SW 1271 (cell line): ENCODE results near the gene LRP1.

Source experiments
- DNase-seq, 2 experiments: peaks; one replicate each; lab custom pipeline; 2025; lab: John Stamatoyannopoulos, UW

LRP1 gene

DNA sequence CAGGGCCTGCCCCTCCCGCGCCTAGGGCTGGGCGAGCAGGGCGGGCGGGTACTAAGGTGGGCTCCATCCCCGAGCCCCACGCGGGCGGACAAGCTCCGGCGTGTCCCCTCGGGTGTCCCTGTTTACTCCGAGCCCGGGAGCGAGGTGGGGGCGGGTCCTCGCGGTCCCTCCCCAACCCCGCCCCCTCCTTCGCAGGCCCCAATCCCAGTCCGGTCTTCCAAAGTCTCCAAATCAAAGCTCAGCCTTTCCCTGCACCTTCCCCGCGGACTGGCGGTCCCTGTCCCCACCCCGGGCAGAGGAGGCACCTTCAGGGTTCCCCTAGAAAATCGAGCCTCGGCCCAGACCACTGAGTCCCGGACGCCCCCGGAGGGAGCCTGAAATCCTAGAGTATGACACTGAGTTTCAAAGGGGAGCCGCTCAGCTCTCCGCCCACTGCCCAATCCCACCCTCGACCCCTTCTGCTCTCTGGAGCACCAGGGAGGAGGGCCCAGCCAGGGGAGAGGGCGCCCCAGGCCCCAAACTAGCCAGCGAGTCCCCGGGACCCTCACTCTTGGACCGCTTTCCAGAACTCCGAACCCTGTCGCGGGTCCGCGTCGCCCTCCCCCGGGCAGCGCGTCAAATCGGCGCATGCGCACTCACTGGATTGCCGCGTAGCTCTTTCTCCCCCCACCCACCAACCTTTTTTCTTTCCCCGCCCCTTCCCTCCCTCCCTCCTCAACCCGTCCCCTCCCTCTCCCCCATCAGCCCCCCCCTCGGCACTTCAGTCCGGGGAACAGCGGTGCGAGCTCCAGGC, at the start of gene LRP1:
TSS of gene LRP1 (plus strand) at position 758 of the 793 bp plus-strand sequence. CDS start 482 bp downstream, outside the sequence.
- peak; percentile 35 to 83 for DNase-seq

DNA sequence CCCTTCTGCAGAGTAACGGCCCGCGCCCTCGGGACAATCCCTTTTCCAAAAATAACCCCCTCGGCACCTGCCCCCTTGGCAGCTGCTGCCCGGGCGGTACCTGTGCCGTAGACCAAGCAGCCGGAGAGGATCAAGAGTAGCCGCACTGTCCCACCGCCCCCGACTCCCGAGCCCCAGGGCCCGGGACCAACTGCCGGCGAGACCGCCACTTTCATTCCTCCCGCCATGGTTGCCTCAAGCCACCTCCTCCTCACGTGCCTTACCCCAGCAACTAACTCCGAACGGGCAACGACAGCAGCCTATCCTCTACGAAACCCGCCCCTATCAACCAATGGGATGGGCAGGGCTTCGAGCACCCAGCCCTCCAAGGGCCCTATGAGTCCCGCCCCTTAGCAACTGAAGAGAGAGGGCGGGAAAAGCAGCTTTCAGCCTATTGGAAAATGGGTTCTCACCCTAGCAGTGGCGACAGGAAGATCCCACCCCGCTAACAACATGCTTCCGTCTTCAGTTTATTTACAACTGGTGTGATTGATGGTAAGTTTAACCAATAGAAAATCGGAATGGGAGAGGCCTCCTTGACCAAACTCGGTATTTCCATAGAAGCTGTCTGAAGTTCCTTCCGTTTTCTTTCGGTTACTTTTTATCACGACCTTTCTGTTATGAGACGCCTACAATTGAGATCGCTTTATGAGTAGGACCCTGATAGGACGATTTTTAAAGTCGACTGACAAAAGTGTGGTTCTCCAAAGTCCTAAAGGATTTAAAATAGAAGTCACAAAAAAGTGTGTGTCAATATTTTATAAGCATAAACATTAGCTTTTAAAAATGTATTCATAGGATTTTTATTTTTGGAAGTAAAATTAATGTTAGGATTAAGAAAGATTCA, 49.5 kb upstream of the LRP1 start, which contains the start of gene NEMP1:
TSS of gene NEMP1 (minus strand) at position 273 of the 886 bp plus-strand sequence. CDS start at position 227, 46 bp downstream.
- DNase-seq = peak; percentile 100

DNA sequence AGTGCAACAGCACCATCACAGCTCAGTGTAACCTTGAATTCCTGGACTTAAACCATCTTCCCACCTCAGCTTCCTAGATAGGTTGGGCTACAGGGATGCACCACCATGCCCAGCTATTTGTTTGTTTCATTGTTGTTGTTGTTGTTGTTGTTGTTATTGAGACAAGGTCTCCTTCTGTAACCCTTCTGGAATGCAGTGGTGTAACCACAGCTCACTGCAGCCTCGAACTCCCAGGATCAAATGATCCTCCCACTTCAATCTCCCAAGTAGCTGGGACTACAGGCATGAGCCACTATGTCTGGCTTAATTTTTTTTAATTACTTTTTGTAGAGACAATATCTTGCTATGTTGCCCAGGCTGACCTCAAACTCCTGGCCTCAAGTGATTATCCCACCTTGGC, 48.5 kb upstream of the LRP1 start:
- peak in 1 of 2 experiments; percentile 13 for DNase-seq

DNA sequence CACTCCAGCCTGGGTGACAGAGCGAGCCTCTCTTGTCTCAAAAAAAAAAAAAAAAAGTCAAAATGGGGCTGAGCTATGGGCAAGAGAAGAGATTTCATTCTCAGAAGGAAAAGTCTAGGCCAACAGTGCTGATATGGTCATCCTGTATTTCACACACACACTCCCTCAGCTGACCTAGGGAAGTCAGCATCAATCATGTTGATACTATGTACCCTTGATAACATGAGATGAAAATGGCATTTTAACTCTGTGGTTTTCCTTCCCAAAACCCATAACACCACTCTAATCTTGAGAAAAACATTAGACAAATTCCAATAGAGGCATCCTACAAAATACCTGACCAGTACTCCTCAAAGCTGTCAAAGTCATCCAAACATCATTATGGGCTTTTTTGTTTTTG, 47.4 kb upstream of the LRP1 start:
- DNase-seq = no peak

DNA sequence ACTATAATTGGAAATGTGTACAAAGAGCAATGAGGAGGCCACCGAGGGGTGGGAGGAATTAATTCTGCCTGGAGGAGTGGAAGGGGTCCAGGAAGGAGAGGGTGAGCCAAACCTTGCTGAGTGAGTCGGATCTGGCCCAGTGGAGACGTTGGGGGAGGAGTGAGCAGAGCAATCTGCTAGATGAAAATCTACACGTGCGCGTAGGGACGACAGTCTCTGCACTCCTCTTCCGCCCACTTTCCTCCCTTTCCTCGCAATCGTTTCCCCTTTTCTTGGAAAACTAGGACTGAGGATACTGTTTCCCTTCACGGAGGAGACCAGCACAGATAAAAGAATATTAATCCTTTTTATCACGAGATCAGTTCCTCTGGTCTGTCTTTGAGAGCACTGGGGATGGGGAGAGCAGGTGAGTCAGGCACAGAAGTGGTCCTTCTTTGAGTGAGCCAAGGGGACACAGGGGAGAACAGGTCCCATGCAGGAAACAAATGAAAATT, 42.2 kb upstream of the LRP1 start:
- no peak for DNase-seq

DNA sequence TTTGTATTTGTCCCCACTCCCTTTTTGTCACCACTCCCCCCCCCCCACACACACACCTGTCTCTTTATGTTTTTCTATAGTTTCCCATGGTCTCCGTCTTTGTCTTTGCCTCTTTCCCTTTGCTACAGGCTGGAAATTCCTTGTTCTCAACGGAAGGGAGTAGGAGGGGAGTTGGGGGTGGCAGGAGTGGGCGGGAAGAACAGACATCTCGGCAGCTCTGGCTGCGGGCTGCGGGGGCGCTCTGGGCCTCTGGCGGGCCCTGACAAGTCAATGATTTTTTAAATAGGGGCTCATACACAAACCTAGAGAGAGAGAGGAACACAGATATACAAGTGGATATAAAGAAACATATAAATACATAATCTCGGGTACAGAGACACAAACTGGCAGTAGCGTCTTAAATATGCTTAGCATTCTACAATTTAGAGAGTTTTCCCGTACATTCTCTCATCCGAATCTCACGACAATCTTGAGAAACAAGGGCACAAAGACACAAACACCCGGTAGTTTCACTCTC, 41.7 kb upstream of the LRP1 start:
- peak in 1 of 2 experiments; percentile 69 for DNase-seq

DNA sequence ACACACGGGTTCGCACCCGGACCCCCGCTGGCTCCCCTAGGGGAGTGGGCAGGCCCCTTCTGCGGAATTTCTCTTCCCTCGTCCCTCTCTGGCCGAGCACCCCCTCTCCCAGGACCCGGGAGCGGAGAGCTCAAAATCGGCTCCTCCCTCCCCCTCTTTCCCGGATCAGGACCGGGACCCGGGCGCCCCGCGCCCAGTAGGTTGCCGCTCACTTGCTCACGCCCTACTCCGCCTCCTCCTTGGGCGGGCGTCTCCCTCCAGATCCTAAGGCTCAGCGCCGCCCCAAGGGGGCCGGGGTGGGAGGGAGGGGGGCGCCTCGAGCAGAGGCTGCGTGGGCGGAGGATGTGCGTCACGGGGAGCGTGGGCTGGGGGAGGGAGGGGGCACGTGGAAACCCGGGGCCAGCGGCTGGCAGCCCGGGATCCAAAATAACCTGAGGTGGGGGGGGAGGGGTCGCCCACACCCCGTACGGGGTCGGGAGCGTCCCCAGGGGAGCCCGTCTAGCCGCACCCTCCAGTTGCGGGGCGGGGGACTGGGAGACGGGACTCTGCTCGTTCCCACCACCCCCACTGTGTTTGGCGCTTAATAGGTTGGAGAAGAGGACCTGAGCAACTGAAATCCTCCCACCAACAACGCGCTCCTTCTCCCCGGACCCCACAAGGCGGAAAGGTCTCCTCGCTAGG, 41.1 kb upstream of the LRP1 start:
- peak; percentile 75 to 84 for DNase-seq

DNA sequence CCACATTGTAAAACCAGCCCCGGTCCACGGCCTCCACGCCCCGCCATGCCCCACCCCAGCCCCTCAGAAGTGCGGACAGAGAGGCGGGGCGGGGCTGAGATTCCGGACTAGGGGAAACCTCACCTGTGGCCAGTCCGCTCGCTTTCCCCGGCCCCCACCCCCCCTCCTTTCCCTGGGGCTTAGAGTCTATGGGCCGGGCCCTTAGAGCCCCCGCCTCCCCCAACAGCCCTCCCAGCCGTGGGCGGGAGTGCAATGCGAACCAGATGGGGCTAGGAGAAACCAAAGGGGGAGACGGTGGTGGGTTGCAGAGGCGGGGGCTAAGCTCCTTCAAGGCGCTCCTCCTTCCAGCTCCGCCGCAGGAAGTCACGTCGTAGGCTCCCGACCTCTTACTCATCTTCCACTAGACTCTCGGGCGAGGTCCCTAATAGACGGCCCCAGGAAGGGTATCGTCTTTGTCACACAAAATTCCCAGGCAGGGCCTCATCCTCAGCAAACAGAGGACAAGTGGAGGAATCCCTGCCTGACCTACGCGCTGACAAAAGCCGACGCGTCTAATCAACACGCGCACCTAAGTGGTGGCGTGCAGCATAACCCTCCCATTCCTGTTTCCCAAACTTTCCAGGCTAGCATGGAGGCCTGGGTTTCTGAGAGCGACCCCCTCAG, 40.5 kb upstream of the LRP1 start:
- DNase-seq = peak; percentile 81 to 85

DNA sequence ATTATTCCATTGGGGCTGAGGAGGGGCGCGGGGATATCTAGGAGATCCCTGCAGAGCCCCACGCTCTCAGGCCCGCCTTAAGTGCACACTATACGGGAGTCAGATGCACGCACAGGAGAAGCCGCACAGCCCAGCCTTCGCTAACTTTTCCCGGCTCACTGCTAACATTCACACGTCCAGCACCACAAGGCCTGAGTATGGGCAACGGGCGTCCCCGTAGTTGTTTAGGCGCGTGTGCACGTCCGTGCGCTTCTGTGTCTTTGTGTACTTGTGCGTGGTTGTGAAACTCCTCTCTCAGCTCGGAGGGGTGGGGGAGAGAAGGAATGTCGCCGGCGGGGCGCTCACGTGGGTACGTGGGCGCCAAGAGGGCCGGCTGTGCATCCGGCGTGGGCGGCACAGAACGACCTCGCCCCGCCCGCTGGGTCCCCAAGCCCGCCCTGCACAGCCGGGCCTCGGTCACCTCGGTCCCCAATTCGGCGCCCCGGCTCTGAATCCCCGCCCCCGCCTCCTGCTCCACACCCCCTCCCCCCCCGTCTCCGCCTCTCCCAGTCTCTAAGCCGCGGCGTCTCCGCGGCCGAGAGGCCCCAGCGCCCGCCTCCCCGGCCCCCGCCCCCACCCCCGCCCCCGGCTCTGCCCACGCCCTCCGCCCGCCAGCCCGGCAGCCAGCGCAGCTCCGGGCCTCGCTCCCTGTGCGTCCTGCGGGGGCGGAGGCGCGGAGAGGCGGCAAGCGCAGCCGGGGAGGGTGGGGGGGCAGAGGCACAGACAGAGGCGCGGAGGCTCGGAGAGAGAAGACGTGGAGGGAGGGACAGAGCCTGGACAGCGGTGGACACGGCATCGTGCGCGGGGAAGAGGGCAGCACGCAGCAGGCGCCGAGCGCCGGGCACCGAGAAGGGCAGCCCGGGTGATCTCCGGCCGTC, 39.7 kb upstream of the LRP1 start, which contains the start of gene NAB2:
TSS of gene NAB2 (plus strand) at position 761 of the 917 bp plus-strand sequence. CDS start 158 bp downstream, outside the sequence.
- DNase-seq = peak; percentile 66 to 92

DNA sequence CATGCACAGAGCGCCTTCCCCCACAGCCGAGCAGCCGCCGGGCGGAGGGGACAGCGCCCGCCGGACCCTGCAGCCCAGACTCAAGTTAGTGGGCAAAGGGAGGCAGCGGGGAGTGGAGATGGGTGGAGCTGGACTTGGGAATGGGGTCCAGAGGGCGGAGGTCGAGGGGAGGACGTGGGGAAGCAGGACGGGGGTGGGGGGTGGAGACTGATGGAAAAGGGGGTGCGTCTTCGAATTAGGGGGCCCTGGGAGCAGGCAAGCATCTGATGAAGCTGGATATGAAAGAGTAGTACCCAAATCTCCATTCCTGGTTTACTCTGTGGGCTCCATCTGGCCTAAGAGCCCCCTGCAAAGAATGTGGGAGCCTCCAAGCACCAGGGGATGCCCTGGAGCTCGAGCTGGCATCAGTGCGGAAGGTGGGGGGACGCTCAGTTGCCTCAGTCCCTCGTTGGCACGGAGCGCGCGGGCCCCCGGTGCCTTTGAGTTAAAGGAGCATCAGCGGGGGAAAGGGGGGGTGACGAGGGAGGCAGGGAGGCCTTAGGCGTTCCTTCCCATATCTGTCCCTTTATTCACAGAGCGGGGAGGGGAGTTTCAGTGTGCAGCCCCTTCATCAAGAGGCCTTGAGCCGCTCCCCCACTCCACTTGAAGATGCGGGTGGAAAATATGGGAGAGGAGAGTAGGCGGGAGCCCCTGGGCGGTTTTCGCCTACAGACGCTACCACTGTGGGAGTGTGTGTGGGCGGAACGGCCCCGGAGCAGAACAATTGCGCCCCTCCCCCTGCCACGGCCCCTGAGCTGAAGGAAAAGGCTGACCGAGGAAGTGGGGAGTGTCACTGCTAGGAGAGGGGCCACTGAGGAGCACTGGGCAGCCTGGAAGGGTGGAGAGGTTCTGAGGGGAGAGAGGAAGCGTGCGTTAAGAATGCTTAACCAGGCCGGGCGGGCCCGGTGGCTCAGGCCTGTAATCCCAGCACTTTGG, 38.7 kb upstream of the LRP1 start:
- peak in 1 of 2 experiments; percentile 57 for DNase-seq

DNA sequence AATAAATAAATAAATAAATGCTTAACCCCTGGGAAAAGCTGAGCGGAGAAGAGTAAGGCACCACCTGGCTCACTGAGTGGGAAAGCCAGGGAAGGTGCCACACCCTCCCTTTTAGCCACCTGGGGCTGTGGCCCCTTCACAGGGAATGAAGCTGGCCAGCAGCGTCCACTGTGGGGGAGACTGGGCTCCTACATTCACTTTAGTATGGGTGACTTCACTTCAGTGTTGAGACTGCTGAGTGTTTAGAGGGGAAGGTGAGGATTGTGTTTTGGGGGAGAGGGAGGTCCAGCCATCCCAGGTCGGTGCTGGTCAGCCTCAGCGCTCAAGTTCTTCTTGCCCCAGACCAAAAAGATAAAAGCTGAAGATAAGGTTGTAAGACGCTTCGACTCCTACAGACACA, 37.8 kb upstream of the LRP1 start:
- no peak for DNase-seq

DNA sequence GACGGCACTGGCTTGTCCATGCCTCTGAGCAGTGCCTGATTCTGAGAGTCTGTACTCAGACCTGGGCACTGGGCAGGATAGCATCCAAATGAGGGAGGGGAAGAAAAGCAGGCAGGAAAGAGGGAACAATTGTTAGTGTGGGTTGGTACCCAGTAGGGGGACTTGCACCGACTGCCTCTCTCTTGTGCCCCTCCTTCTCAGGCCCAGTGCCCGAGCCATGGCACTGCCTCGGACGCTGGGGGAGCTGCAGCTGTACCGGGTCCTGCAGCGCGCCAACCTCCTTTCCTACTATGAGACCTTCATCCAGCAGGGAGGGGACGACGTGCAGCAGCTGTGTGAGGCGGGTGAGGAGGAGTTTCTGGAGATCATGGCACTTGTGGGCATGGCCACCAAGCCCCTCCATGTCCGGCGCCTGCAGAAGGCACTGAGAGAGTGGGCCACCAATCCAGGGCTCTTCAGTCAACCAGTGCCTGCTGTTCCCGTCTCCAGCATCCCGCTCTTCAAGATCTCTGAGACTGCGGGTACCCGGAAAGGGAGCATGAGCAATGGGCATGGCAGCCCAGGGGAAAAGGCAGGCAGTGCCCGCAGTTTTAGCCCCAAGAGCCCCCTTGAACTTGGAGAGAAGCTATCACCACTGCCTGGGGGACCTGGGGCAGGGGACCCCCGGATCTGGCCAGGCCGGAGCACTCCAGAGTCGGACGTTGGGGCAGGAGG, 37.2 kb upstream of the LRP1 start:
- no peak for DNase-seq

DNA sequence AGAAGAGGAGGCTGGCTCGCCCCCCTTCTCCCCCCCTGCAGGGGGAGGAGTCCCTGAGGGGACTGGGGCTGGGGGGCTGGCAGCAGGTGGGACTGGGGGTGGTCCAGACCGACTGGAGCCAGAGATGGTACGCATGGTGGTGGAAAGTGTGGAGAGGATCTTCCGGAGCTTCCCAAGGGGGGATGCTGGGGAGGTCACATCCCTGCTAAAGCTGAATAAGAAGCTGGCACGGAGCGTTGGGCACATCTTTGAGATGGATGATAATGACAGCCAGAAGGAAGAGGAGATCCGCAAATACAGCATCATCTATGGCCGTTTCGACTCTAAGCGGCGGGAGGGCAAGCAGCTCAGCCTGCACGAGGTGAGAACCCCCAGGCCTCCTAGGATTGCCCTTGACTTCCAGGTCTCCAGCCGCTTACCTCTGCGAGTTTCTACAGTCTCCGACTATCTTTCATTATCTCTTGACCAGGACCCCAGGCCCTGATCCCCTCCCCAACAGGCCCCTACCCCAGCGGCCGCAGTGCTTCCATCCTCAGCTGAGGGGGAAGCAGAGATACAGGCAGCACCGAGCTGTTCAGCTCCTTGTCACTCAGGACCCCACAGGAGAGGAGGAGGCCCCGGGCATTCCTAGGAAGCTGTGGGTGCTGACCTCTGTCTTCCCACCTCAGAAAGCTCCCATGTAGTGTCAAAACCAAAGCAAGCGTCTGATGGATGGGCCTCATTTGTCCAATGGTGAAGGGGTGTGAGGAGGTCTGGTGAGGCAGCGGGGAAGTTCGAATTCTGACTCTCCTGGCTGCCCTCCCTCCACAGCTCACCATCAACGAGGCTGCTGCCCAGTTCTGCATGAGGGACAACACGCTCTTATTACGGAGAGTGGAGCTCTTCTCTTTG, 36.4 kb upstream of the LRP1 start:
- no peak for DNase-seq

DNA sequence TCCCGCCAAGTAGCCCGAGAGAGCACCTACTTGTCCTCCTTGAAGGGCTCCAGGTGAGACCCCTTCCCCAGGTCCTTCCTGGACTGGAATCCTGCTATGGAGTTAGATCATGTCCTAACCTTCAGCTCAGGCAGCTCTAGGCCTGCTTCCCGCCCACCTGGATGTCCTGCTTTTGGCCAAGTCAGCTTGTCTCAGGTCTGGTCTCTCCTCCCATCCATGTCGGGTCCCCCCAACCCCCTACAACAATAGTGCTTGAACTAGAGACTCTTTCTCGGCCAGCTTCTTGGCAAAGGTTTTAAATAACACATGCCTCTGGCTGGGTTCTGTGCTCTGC, 35.8 kb upstream of the LRP1 start:
- DNase-seq = no peak

DNA sequence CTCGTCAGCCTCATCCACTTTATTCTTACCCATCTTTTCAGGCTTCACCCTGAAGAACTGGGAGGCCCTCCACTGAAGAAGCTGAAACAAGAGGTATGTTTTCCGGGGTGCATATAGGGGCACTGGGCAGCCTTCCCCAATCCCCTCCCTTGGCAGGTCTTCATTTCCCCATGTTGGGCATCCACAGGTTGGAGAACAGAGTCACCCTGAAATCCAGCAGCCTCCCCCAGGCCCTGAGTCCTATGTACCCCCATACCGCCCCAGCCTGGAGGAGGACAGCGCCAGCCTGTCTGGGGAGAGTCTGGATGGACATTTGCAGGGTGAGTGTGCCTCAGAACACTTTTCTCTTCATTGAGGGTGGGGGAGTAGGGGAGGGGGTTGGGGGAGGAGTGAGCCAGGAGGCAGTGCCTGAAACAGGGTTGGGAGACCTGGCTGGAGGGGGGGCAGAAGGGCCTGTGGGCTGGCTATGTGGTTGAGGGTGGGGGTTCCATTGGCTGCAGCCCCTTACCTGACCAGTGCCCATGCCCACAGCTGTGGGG, 35.3 kb upstream of the LRP1 start:
- DNase-seq = no peak

DNA sequence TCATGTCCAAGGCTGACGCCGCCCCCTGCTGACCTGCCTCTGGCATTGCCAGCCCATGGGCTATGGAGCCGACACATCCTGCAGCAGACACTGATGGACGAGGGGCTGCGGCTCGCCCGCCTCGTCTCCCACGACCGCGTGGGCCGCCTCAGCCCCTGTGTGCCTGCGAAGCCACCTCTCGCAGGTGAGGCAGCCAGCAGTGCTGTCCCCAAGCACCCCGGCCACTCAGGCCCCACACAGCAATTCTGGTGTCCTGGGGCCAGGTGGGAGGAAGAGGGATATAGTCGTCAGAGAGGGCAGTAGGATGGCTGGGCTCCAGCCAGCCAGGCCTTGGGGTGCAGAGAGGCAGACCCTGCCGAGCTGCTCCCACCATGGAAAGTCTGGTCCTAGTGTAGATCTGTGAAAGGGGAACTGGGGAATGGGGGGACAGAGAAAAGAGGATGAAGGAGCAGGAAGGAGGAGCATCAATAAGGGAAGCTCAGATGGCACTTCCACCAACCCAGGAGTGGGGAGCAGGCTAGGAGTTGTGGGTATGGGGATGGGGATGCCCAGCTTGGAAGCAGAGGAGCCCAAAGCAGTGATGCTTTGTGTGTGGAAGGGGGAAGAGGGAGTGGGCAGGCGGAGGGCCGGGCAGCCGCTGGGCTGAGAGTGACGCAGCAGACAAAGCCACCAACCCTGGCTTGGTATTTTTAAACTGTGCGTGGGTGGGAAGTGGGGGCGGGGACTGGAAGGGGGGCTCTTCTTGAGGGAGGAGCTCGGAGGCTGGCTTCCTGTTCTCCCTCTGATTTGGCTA, 34.7 kb upstream of the LRP1 start:
- DNase-seq = no peak
